ENCODE measurements around the gene ANKS6. TPM values are rescaled to one million over a fixed set of nuclear protein-coding genes. Genes with fewer than 3 reads are reported as not detected.

The ANKS6 gene
- total and polyA plus RNA-seq, 4 donors: 1.9 to 6.3 (median 2.9) TPM

DNA sequence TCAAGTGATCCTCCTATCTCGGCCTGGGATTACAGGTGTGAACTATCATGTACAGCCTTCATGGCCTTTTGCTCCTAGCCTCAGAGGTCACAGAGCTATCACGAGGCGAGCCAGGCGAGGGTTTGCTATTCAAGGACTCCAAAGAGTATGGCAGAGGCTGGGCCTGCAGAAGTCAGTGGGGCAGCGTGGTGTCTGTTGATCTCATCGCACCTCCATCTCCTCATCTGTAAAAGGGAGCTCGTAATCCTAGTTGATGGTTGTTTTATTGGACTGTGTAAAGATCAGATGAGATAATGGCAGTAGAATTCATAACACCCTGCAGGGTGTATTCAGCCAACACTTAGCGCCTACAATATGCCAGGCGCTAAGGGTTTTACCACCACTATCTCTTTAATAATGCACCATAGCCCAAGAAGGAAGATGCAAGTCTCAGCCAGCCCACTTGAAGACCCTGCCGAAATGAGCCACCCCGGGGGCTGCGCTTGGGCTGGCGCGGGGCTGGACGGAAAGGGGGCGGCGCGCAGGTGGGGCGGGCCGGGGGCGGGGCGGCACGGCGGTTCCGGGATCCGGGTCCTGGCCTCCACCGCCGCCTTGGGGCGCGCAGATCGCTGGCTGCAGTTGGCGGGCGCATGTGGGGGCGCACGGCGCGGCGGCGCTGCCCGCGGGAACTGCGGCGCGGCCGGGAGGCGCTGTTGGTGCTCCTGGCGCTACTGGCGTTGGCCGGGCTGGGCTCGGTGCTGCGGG, 10.9 kb upstream of the ANKS6 start, which contains the start of gene GALNT12:
TSS of gene GALNT12 (plus strand) at position 601 of the 744 bp plus-strand sequence. CDS start at position 630, 29 bp downstream.
- peaks cover 0 to 12% (median 2%) of the 10 kb centered on the region in 4 donors for H3K27me3 ChIP-seq (ENCODE audit: control insufficient read depth in 4 of 4, insufficient read depth in 4 of 4, low read length in 3 of 4)
- peaks cover 3 to 6% (median 5%) of the 10 kb centered on the region in 4 donors for H3K4me1 ChIP-seq (ENCODE audit: control insufficient read depth in 4 of 4, insufficient read depth in 4 of 4, low read length in 3 of 4)
- no peaks in the 10 kb centered on the region for H3K9me3 ChIP-seq (ENCODE audit: control insufficient read depth in 4 of 4, low read length in 3 of 4)
- peak within 1 kb of the TSS in 2 of 3 donors; percentile 24 to 70 for H3K4me3 ChIP-seq (ENCODE audit: low read depth in 1 of 3, low read length in 3 of 3)
- TF ChIP-seq, protein P1, sequence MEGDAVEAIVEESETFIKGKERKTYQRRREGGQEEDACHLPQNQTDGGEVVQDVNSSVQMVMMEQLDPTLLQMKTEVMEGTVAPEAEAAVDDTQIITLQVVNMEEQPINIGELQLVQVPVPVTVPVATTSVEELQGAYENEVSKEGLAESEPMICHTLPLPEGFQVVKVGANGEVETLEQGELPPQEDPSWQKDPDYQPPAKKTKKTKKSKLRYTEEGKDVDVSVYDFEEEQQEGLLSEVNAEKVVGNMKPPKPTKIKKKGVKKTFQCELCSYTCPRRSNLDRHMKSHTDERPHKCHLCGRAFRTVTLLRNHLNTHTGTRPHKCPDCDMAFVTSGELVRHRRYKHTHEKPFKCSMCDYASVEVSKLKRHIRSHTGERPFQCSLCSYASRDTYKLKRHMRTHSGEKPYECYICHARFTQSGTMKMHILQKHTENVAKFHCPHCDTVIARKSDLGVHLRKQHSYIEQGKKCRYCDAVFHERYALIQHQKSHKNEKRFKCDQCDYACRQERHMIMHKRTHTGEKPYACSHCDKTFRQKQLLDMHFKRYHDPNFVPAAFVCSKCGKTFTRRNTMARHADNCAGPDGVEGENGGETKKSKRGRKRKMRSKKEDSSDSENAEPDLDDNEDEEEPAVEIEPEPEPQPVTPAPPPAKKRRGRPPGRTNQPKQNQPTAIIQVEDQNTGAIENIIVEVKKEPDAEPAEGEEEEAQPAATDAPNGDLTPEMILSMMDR (IDR thresholded peaks at IDR 0.05; ENCODE audit: low read depth, low read length, missing input control): no peak
- no peaks in the 10 kb centered on the region for H3K36me3 ChIP-seq (ENCODE audit: control insufficient read depth in 4 of 4, insufficient read depth in 3 of 4, low read depth in 1 of 4, low read length in 3 of 4)
- no peak within 1 kb of the TSS for H3K9ac ChIP-seq (ENCODE audit: low read depth in 1 of 2, low read length in 2 of 2)
- no peak for DNase-seq (ENCODE audit: low spot score)
- no peak within 1 kb of the TSS for H3K27ac ChIP-seq (ENCODE audit: low read depth in 1 of 2, low read length in 2 of 2)
- 13% methylated on average over 51 of the region's 51 CpGs for WGBS

DNA sequence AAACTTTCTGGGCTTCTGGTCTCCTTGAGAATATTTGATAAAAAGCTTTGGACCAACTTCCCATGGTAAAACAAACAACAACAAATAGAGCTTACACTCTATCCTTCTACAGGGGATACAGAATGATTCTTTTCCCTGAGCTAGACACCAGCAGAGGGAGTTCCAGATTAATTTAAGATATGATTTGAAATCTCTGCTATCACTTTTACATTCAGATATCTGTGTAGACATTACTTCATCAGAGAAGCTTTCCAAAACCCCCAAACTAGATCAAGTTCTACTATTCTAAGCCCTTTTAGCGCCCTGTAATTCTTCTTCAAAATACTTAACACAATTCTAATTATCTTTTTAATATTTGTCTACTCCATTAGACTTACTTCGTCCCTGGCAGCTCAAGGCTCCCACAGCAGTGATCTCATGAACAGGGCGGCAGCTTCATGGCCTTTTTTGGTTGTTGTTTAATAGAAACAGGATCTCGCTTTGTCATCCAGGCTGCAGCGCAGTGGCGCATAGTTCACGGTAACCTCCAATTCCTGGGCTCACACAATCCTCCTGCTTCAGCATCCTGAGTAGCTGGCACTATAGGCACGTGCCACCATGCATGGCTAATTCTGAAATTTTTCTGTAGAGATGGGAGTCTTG, 10.2 kb upstream of the ANKS6 start:
- H3K4me1 ChIP-seq (ENCODE audit: control insufficient read depth in 4 of 4, insufficient read depth in 4 of 4, low read length in 3 of 4): peaks cover 3 to 6% (median 5%) of the 10 kb centered on the region in 4 donors
- 94% methylated on average over 8 of the region's 8 CpGs for WGBS

DNA sequence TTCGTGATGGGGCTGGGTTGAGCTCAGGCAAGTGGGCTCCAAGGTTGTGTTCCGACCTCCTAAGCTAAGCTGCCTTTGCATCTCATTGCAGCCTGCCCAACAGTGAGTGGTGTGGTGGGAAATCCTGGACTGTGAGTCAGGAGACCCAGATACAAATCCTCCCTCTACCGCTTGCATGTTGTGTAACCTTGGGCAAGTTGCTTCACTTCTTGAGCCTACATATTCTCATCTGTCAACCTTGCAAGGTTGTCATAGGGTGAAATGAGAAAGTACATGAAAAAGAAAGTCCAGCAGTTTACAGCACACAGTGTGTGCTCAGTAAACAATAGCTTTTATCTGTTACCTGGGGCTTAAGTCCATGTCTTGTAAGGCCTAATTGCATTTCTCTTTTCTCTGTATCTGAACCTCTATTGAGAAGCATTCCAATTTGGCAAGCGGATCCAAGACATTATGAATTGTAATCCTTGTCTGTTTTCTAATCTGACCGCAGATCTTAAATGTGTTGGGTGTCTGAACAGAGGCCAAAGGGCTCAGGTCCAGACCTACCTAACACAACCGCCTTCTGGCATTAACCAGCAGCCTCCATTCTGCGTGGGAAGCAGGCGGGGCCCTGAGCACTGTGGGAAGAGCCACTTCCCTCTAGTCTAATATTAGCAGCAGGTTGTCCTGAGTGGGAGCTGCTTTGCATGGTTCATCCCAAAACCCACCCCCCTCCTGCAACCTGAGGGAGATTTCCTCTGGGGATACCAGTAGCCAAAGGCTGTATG, 9.3 kb upstream of the ANKS6 start:
- H3K9me3 ChIP-seq (ENCODE audit: control insufficient read depth in 4 of 4, low read length in 3 of 4): no peaks in the 10 kb centered on the region
- peaks cover 0 to 12% (median 2%) of the 10 kb centered on the region in 4 donors for H3K27me3 ChIP-seq (ENCODE audit: control insufficient read depth in 4 of 4, insufficient read depth in 4 of 4, low read length in 3 of 4)
- H3K27ac ChIP-seq (ENCODE audit: low read depth in 1 of 2, low read length in 2 of 2): no peak overlapping the region
- peaks cover 3 to 6% (median 5%) of the 10 kb centered on the region in 4 donors for H3K4me1 ChIP-seq (ENCODE audit: control insufficient read depth in 4 of 4, insufficient read depth in 4 of 4, low read length in 3 of 4)
- no peak overlapping the region for H3K9ac ChIP-seq (ENCODE audit: low read depth in 1 of 2, low read length in 2 of 2)
- H3K36me3 ChIP-seq (ENCODE audit: control insufficient read depth in 4 of 4, insufficient read depth in 3 of 4, low read depth in 1 of 4, low read length in 3 of 4): no peaks in the 10 kb centered on the region
- H3K4me3 ChIP-seq (ENCODE audit: low read depth in 1 of 3, low read length in 3 of 3): no peak overlapping the region
- no peak for DNase-seq (ENCODE audit: low spot score)
- WGBS: 67% methylated on average over 8 of the region's 8 CpGs
- TF ChIP-seq FOXA2 (IDR thresholded peaks at IDR 0.05) (no peak), RAD21 (IDR thresholded peaks at IDR 0.05) (no peak), RXRA (IDR thresholded peaks at IDR 0.05) (no peak), HNF4G (IDR thresholded peaks at IDR 0.05) (no peak), EGR1 (IDR thresholded peaks at IDR 0.05; ENCODE audit: low read depth in 2 of 2) (no peak), TAF1 (conservative IDR thresholded peaks at IDR 0.05) (no peak), JUND (IDR thresholded peaks at IDR 0.05) (no peak), HNF4A (conservative IDR thresholded peaks at IDR 0.05) (no peak), YY1 (IDR thresholded peaks at IDR 0.05) (no peak)
- TF ChIP-seq, protein P2, sequence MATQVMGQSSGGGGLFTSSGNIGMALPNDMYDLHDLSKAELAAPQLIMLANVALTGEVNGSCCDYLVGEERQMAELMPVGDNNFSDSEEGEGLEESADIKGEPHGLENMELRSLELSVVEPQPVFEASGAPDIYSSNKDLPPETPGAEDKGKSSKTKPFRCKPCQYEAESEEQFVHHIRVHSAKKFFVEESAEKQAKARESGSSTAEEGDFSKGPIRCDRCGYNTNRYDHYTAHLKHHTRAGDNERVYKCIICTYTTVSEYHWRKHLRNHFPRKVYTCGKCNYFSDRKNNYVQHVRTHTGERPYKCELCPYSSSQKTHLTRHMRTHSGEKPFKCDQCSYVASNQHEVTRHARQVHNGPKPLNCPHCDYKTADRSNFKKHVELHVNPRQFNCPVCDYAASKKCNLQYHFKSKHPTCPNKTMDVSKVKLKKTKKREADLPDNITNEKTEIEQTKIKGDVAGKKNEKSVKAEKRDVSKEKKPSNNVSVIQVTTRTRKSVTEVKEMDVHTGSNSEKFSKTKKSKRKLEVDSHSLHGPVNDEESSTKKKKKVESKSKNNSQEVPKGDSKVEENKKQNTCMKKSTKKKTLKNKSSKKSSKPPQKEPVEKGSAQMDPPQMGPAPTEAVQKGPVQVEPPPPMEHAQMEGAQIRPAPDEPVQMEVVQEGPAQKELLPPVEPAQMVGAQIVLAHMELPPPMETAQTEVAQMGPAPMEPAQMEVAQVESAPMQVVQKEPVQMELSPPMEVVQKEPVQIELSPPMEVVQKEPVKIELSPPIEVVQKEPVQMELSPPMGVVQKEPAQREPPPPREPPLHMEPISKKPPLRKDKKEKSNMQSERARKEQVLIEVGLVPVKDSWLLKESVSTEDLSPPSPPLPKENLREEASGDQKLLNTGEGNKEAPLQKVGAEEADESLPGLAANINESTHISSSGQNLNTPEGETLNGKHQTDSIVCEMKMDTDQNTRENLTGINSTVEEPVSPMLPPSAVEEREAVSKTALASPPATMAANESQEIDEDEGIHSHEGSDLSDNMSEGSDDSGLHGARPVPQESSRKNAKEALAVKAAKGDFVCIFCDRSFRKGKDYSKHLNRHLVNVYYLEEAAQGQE (IDR thresholded peaks at IDR 0.05): no peak

More for the DNA sequence above, 10.2 kb upstream of the ANKS6 start:
- no peak overlapping the region for H3K4me3 ChIP-seq (ENCODE audit: low read depth in 1 of 3, low read length in 3 of 3)
- H3K36me3 ChIP-seq (ENCODE audit: control insufficient read depth in 4 of 4, insufficient read depth in 3 of 4, low read depth in 1 of 4, low read length in 3 of 4): no peaks in the 10 kb centered on the region
- H3K9me3 ChIP-seq (ENCODE audit: control insufficient read depth in 4 of 4, low read length in 3 of 4): no peaks in the 10 kb centered on the region
- H3K27me3 ChIP-seq (ENCODE audit: control insufficient read depth in 4 of 4, insufficient read depth in 4 of 4, low read length in 3 of 4): peaks cover 0 to 12% (median 2%) of the 10 kb centered on the region in 4 donors
- TF ChIP-seq HNF4G (IDR thresholded peaks at IDR 0.05) (no peak), JUND (IDR thresholded peaks at IDR 0.05) (no peak), NR2F2 (IDR thresholded peaks at IDR 0.05) (no peak), FOXA2 (IDR thresholded peaks at IDR 0.05) (no peak), RXRA (IDR thresholded peaks at IDR 0.05) (no peak), RAD21 (IDR thresholded peaks at IDR 0.05) (no peak), YY1 (IDR thresholded peaks at IDR 0.05) (no peak), GABPA (IDR thresholded peaks at IDR 0.05 in 1 of 2, conservative IDR thresholded peaks at IDR 0.05 in 1 of 2) (no peak), HNF4A (conservative IDR thresholded peaks at IDR 0.05) (no peak)
- TF ChIP-seq, protein P3, sequence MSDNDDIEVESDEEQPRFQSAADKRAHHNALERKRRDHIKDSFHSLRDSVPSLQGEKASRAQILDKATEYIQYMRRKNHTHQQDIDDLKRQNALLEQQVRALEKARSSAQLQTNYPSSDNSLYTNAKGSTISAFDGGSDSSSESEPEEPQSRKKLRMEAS (IDR thresholded peaks at IDR 0.05): no peak
- no peak overlapping the region for H3K9ac ChIP-seq (ENCODE audit: low read depth in 1 of 2, low read length in 2 of 2)
- no peak for DNase-seq (ENCODE audit: low spot score)
- H3K27ac ChIP-seq (ENCODE audit: low read depth in 1 of 2, low read length in 2 of 2): no peak overlapping the region
